ENCODE data around the gene FANK1.
"Not testable (repeated sequence)": the region's sequence is repeated elsewhere in the genome, so short reads cannot be mapped to it uniquely, and the experiment has no call there.

Gene FANK1

GRCh38 chr10:125892402-125892801, 4.0 kb upstream of the FANK1 start:
- DNase-seq: not testable (repeated sequence)

GRCh38 chr10:125894176-125894575, 2.2 kb upstream of the FANK1 start:
- not testable (repeated sequence) for DNase-seq

GRCh38 chr10:125895130-125896087, 955 bp upstream of the FANK1 start:
- peak; percentile 76 for DNase-seq

GRCh38 chr10:125897317-125897716, 953 bp downstream of the FANK1 start:
- DNase-seq: not testable (repeated sequence)

- not testable (repeated sequence) for DNase-seq
These were observed 4.6 kb downstream of the FANK1 start for GRCh38 chr10:125900963-125901362.

- DNase-seq: not testable (repeated sequence)
These were observed 6.8 kb downstream of the FANK1 start for GRCh38 chr10:125903135-125903640.

- DNase-seq: not testable (repeated sequence)
These were observed 9.0 kb downstream of the FANK1 start for GRCh38 chr10:125905069-125905994.

- not testable (repeated sequence) for DNase-seq
These were observed 11.2 kb downstream of the FANK1 start for GRCh38 chr10:125907598-125907997.

- not testable (repeated sequence) for DNase-seq
These were observed 12.4 kb downstream of the FANK1 start for GRCh38 chr10:125908813-125909212.

GRCh38 chr10:125909491-125909890, 13.1 kb downstream of the FANK1 start:
- DNase-seq: not testable (repeated sequence)

GRCh38 chr10:125911145-125911544, 14.8 kb downstream of the FANK1 start:
- DNase-seq: no peak

GRCh38 chr10:125911990-125912389, 15.6 kb downstream of the FANK1 start:
- no peak for DNase-seq

- DNase-seq: not testable (repeated sequence)
These were observed 16.9 kb downstream of the FANK1 start for GRCh38 chr10:125913277-125913676.

GRCh38 chr10:125916977-125917376, 20.6 kb downstream of the FANK1 start:
- DNase-seq: no peak

GRCh38 chr10:125917704-125918361, 21.5 kb downstream of the FANK1 start:
- not testable (repeated sequence) for DNase-seq

GRCh38 chr10:125921643-125922306, 25.4 kb downstream of the FANK1 start:
- DNase-seq: not testable (repeated sequence)

GRCh38 chr10:125925262-125925834, 29.0 kb downstream of the FANK1 start:
- no peak for DNase-seq

GRCh38 chr10:125926247-125926646, 29.9 kb downstream of the FANK1 start:
- no peak for DNase-seq

GRCh38 chr10:125927265-125927664, 30.9 kb downstream of the FANK1 start:
- not testable (repeated sequence) for DNase-seq

- DNase-seq: no peak
These were observed 32.7 kb downstream of the FANK1 start for GRCh38 chr10:125928928-125929585.

- DNase-seq: no peak
These were observed 33.3 kb downstream of the FANK1 start for GRCh38 chr10:125929618-125930017.

All from activated CD4-positive, alpha-beta T cell treated with anti-CD3 and anti-CD28 coated beads for 48 hours (primary cell).